Activated T-cell treated with anti-CD3 and anti-CD28 coated beads for 48 hours (primary cell): ENCODE measurements around the gene TBC1D8.

Experiments
- DNase-seq: peaks from one replicate; pipeline ENCODE4 v3.0.0-alpha.2; 2020; ENCODE audit warnings: low read depth

TBC1D8 gene

DNA sequence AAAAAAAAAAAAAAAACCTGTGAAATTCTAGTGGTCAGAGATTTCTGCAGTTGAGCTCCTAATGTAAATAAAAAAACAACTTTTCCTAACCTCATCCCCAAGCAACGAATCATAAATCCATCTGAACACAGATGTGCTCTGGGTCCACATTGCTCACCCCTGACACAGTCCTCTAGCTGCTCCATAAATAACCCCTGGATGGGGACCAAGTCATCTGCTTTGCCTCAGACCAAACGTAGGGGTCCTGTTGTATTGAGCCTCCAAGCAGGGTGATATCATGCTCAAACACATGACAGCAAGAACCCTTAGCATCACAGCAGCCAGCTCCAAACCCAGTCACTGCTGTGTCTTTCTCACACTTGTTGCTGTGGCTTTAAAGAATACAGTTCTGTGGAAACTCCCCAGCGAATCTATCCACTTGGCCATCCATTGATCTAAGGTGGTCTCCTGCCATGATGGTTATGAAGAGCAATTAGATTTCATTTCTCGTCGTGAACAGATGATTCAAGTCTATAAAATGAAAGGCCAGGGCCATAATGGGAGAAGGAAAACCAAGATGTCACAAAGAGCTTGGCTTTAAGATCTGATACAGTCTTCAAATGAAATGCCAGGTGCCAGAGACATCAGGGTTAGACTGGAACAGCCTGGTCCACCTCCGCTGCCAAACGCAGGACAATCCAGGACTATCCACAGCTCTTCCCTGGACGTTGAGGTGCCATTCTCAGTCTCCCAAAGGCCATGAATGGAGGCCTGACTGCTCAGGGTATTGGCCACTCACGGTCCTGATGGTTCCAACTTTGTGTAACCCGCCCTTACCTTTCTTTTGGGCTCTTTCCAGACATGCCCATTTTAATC is 39.0 kb downstream of the TBC1D8 start:
- DNase-seq, result no peak

DNA sequence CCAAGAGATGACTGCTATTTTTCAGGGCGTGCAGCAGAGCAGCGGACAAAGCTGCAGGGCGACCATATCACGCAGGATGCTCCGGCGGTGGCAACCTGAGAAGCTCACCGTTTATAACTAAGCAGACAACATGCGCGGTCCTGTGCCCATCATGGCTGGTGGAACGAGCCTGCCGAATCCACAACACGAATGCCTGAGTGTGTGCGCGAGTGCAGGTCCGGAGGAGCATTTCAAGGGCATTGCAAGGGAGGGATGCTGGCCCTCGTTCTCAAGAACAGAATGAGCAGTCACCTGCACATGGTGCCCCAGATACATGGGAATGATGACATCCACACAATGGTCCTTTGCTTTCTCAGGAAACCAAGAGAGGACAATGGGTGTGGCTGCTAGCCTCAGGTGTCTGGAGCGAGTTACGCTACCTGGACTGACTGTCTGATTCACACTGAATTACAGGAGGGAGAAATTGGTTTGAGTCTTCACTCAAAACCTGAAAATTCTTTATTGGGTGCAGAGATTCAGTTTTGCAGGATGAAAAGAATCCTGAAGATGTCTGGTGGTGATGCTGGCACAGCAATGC is 39.8 kb downstream of the TBC1D8 start:
- DNase-seq, result no peak

DNA sequence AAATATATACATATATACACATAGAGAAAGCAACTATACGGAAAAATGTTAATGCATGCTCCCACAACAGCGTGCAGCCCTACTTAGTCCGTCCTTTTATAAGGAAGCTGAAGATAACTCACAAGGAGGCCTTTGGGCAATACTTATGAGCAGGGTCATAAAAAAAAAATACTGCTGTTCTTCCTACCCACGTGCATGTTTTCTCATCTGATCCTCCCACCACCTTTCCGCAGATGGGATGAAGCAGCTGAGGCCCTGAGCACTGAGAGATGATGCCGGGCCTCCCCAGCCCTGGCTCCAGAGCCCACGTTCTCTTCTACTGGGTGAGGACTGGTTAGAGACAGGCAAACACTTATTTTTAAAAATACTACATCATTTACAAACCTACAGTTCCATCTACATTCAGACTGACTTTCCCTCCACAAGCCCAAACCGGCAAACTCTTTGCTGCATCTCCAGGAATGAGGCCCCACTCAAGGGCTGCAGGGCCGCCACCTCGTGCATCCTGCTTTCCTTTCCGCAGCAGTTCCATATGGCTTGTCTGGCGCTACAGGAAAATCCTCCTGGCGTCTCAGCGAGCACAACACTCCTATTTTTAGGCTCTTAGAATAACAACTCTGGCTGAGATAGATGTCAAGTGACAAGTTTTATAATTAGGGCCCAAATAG is 41.6 kb downstream of the TBC1D8 start:
- DNase-seq, result no peak

DNA sequence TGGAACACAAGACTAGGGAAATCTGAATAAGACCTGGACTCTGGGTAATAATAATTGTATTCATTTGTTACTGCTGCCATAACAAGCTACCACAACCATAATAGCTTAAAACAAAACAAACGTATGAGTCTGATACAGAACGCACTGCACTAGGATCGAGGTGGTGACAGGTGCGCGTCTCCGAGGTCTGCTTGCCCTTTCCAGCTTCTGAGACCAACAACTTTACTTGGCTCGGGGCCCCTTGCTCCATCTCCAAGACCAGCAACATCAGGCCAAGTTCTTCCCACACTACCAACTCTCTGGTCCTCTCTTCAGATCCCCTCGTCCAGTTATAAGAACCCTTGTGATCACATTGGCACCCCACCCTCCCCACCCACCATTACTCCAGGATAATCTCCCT is 42.8 kb downstream of the TBC1D8 start:
- DNase-seq, result no peak

DNA sequence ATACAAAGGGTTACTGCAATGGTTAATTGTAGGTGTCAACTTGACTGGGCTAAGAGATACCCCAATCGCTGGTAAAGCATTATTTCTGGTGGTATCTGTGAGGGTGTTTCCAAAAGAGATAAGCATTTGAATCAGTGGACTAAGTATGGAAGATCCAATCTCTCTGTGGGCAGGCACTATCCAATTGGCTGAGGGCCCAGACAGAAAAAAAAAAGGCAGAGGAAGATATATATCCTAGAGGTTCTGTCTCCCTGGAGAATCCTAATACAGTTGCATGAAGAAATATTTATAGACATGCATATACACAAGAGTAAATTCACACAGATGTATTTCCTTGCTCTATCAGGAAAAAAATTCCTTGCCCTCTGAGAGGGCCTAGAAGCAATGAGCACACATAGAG is 43.9 kb downstream of the TBC1D8 start:
- no peak for DNase-seq

DNA sequence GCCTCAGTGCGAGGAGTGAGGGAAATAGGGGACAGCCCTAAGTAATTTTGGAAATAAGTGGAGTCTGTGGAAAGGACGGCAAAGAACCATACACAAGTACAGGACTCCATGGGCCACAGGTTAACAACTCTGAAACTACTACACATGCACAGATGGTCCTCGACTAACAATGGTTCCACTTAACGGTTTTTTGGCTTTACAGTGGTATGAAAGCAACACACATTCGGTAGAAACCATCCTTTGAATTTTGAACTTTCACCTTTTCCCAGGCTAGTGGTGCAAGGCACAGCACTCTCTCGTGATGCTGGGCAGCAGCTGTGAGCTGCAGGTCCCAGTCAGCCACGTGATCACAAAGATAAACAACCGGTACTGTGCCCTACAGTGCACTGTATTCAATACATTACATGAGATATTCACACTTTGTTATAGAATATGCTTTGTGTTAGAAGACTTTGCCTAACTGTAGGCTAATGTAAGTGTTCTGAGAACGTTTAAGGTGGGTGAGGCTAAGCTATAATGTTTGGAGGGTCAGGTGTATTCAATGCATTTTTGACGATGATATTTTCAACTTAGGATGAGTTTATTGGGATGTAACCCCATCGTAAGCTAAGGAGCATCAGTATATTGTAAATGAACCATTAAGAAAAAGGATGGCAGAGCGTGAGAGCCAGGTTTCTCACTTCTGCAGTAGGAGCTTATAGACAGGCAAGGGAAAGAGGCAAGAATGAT is 44.6 kb downstream of the TBC1D8 start:
- no peak for DNase-seq

DNA sequence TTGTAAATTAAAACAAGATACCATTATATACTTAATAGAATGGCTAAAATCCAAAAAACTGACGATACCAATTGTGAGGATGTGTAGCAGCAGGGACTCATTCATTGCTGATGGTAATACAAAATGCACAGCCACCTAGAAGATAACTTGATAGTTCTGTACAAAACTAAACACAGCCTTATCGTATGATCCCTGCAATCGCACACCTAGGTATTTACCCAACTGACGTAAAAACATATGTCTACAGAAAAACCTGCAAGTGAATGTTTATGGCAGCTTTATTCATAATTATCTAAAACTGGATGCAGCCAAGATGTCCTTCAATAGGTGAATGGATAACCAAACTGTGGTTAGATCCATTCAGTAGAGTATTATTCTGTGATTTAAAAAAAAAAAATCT is 45.5 kb downstream of the TBC1D8 start:
- DNase-seq, result no peak

DNA sequence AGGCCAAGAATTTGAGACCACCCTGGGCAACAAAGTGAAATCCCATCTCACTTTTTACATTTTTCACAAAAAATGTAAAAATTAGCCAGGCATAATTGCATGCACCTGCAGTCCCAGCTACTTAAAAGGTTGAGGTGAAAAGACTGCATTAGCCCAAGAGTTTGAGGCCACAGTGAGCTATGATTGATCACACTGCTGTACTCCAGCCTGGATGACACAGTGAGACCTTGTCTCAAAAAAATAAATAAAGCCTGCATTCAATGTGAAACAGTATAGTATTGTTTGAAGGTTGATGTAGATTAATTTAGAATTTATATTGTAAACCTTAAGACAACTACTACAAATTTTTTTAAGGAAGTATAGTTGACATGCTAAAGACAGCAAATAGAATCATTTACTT is 53.5 kb downstream of the TBC1D8 start:
- no peak for DNase-seq

DNA sequence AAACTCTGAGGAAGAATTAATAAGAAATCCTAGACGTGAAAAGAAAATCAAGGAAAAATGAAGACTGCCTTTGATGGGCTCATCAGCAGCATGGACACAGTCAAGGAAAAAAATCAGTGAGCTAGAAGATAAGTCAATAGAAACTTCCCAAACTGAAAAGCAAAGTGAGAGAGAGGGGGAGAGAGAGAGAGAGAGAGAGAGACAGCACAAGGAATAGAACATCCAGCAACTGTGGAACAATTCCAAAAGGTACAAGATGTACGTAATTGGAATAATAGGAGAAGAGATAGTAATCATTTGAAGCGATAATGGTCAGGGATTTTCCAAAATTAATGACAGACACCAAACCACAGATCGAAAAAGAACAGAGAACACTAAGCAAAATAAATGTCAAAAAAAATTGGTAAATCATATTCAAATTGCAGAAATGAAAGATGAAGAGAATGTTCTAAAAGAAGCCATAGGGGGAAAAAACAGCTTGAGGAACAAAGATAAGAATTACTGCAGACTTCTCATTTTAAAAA is 54.5 kb downstream of the TBC1D8 start:
- no peak for DNase-seq

DNA sequence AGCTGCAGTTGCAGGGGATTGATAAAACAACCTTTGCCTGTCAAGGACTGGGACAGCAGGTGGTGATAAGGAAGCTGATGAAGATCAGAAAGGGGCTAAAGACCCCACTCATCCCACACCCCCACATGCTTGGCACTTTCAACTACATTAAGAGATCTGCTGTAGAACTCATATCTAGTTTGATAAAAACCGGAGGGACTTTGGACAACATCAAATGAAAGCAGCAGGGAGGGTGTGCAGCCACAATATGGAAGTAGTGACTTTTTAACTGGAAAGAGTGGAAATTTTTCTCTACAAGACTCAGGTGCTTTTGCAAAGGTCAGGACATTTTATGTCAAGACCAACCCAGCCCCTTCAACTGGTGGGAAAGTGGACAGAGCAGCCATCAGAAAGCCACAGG is 56.8 kb downstream of the TBC1D8 start:
- DNase-seq, result no peak

DNA sequence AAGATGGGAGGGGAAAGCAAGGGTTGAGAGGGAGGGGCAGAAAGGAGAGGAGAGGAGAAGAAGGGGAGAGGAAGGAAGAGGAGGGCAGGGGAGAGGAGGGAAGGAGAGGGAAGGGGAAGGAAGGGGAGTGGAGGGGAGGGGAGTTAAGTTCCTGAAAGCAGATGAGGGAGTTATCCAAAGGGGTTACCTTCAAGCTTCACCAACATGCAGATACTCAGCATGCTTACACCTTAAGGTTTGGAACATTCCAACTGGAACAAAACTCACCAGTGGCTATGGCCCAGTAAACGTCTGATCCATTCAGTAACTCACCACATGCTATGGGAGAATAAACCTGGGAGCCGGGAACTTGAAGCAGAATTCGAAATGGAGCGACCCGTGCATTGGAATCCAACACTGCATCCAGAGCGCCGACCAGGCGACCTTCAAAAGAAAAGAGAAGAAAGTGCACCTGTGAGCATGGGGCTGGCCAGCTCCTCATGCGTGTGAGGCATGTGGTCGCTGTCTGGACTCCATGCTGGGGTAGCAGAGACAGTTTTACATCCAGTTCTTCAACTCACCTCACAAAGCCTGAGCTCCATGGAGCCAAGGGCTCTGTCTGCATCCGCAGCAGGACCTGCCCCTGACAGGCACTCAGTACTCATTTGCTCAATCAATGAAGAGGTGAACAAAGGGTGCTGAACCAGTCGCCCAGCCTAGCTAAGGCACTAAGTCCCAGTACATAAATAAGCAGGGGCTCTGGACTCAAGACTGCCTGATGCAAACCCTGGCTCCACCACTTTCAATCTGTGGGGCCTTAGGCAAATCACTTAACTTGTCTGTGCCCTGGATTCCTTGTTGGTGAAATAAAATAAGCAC is 61.0 kb downstream of the TBC1D8 start:
- DNase-seq, result no peak

DNA sequence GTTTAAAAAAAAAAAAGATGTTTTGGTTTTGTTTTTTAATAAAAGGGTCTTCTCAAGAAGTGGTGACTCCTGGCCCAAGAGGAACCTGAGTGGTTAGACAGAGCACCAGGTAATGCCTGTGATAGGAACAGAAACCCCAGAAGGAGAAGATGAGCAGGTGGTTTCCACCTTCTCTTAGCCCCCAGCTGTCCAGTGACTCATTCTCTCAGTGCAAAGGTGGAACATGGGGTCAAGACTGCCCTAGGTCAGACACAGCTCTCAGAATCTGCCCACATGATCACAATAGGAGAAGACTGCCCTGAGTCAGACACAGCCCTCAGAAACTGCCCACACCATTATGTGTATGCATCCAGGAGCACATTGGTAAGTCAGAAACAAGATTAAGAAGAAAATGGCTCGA is 61.8 kb downstream of the TBC1D8 start:
- DNase-seq, result no peak

DNA sequence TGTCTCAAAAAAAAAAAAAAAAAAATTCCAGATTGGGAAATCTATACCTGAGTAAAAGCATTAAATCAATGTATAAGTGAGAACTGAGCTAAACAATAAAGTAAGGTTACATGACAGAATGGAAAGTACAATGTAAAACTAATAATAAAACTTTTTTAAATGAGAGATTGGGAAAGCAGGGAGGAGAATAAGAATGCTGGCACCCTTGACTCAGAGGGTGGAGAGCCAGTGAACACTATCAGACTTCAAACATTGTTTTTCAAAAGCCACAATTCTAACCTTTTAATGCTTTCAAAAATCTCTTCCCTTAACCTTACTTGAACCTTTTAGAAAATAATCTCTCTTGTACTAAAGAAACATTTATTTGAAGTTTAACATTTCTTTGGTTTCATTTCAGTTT is 63.5 kb downstream of the TBC1D8 start:
- no peak for DNase-seq

DNA sequence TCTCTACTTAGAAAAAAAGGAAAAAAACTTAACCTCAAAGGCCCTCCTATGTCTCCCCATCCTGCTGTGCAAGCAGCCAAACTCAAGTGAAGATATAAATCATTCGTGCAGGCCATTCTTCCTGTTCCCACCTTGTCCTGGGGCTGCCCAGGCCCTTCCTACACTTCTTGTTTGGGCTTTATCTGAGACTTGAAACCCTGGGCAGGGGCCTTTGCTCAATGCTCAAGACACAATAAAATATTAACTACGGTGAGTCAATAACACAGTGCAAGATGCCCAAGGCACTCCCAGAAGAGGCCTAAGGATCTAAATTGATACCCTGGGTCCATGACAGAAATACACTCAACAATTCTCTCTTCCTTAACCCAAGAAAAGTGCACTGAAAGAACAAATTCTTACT is 67.6 kb downstream of the TBC1D8 start:
- no peak for DNase-seq

DNA sequence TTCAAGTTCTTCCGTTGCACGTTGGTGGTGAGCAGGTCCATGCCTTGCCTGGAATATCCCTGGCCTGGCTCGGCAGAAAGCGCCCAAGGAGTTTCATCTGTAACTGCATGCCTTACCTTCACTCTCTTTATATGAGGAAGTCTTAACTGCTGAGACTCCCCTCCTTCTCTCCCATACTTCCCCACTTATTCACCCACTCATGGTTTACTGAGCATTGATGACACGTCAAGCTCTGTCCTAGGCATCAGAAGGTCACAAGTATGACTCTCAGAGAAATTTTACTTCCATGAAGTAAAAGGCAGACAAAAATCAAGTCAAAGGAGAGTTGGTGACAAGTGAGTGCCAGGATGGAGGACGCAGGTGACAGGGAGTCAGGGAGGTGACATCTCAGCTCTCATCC is 68.2 kb downstream of the TBC1D8 start:
- no peak for DNase-seq

DNA sequence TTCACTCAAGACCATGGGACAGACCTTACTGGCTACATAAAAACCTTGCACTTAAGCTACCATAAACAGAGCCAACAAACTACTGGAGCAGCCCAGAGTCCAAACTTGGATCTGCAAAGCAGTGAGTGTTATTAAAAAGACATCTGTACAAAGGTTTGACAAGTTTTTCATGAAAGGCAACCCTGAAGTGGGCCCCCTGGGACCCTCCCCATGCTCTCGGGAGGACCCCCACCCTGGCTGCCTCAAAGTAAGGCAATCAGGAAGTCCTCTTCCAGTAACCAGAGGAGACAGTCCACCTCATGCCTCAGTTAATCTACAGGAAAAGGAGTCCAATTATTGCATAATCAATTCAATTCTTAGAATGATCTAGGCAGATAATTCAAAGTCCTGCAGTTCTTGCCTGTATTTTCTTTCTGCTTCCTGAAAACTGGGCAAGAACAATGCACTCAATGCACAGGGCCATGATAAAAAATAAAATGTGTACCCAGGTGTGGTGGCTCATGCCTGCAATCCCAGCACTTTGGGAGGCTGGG is 69.7 kb downstream of the TBC1D8 start:
- no peak for DNase-seq

DNA sequence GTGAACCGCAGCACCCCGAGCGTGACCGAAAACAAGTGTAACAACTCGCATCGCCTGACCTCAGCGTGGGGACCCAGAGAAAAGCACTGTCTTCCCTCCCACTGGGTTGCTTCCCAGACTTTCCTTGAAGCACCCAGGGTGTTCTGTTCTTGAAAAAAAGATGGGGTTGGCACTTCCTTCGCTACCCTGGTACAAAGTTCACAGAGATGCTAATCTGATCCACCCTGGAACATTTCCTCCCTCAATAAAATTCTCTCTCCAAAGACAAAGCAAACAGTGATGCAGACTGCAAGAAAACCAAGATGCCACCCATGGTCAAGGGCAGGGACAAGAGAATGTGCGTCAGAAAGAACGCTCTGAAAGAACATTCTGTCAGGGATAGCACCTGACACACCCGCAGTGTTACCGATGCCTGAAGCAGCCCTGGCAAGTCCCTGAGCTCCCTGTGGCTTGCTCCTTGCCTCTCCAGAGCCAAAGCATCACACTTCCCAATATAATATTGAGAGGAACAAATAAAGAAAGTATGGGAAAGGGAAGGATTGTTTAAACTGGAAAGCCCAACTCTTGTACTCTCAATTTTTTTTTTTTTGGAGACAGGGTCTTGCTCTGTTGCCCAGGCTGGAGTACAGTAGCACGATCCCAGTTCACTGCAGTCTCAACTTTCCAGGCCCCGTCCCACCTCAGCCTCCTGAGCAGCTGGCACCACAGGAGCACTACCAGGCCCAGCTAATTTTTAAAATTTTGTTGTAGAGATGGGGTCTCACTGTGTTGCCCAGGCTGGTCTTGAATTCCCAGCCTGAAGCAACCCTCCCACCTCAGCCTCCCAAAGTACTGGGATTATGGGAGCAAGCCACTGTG is 70.7 kb downstream of the TBC1D8 start:
- DNase-seq, result no peak

DNA sequence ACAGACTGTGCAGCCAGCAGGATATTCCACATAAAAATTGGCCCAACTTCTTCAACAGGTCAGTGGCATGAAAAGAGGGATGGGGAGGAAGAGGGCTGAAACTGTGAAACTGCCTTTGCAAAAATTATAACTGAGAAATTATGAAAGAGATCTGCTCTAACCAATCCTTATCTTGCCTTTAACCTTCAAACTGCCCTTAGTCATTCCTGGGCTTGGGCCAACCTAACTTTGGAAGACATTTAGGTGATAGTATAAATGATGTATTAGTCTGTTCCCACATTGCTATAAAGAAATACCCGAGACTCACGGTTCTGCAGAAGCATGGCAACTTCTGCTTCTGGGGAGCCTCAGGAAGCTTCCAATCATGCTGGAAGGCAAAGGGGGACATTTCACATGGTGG is 74.6 kb downstream of the TBC1D8 start:
- no peak for DNase-seq

DNA sequence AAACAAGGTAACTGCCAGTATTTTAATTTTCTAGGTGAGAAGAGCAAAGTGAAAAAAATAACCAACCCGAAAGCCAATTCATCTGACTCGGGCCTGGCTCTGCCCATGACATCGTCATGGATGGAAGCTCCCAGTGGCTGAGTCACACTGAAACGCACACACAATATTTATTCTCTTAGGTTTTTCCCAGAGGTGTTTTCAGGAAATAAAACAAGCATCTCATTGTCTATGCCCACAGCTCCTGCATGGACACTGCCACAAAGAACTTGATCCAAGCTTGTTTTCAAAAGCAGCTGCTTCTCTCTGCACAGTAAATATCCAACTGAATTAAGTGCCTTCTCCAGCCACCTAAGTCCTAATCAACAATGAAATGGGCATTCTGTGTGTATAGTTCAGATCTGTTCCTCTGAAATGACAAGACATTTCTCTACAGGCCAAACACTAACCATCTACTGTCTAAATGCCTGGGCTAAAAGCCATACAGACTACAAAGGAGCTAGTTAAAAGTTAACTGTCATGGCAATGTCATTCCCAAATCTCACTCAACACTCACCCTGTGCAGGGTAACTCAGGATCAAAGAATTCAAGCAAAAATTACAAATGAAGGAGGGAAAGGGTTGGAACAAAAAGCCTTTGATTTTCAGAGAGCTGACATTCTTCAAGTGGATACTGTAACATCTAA is 86.2 kb downstream of the TBC1D8 start:
- no peak for DNase-seq

DNA sequence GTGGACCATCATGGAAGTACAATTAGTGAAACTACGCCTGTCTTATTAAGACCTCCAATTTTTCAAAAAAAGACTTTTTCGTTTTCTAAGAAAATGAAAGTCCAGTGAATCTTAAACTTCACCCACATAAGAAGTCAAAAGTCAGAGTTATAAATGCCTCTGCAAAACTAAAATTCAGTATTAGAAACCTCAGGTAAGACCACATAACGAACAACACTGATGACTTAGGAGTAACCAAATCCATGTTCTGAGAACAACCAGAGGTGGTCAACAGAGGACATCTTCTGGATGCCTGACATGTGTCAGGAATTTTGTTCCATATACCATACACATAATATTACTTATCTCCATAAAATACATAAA is 86.7 kb downstream of the TBC1D8 start:
- DNase-seq, result no peak
